ENCODE data around the gene RIMS1. TPM values are rescaled to one million over a fixed set of nuclear protein-coding genes. Genes with fewer than 3 reads are reported as not detected.

The RIMS1 gene
- total and polyA plus RNA-seq, 2 donors (not counting 3 experiments of a cell fraction or from before 2014, with no cell fraction given), result 0.15 TPM; not detected in 1

- Histone ChIP-seq H2AFZ (ENCODE audit: low read depth, low read length) (no peak overlapping the region), H4K20me1 (replicated peaks; ENCODE audit: control insufficient read depth, extremely low read depth, insufficient read depth, low read length) (no peaks in the 10 kb centered on the region), H3K27ac (ENCODE audit: insufficient read depth, low read depth, low read length) (no peak overlapping the region), H3K4me3 (replicated peaks in 1 of 3; ENCODE audit: insufficient read depth in 1 of 3, low read depth in 1 of 3, low read length in 3 of 3) (no peak overlapping the region), H3K9me3 (replicated peaks; ENCODE audit: control insufficient read depth, insufficient read depth, low read length) (no peaks in the 10 kb centered on the region), H3K79me2 (ENCODE audit: control insufficient read depth, insufficient read depth, low read length) (no peaks in the 10 kb centered on the region), H3K4me1 (ENCODE audit: control insufficient read depth, extremely low read depth, insufficient read depth, low read length) (no peaks in the 10 kb centered on the region), H3K9me1 (replicated peaks; ENCODE audit: control insufficient read depth, extremely low read depth, insufficient read depth, low read length) (no peaks in the 10 kb centered on the region), H3K9ac (replicated peaks; ENCODE audit: extremely low read depth, insufficient read depth, low read length) (no peak overlapping the region), H3K4me2 (ENCODE audit: insufficient read depth, low read length) (no peak overlapping the region), H3K36me3 (ENCODE audit: control insufficient read depth in 2 of 2, extremely low read depth in 1 of 2, insufficient read depth in 2 of 2, low read length in 2 of 2) (no peaks in the 10 kb centered on the region), H3K27me3 (ENCODE audit: control insufficient read depth in 2 of 2, insufficient read depth in 2 of 2, low read length in 2 of 2) (no peaks in the 10 kb centered on the region)
- FAIRE-seq (no peak), DNase-seq (ENCODE audit: low read depth, low spot score) (no peak)
- ChIA-PET POLR2A (no interaction called here), CTCF (no interaction called here)
- dilution Hi-C loops (cut with MboI; ENCODE audit: extremely low pct_ligation_motif_present, low sequenced_read_pairs) (no loop called here), intact Hi-C loops (cut with micrococcal nuclease) (no loop called here)
- TF ChIP-seq, protein P1, sequence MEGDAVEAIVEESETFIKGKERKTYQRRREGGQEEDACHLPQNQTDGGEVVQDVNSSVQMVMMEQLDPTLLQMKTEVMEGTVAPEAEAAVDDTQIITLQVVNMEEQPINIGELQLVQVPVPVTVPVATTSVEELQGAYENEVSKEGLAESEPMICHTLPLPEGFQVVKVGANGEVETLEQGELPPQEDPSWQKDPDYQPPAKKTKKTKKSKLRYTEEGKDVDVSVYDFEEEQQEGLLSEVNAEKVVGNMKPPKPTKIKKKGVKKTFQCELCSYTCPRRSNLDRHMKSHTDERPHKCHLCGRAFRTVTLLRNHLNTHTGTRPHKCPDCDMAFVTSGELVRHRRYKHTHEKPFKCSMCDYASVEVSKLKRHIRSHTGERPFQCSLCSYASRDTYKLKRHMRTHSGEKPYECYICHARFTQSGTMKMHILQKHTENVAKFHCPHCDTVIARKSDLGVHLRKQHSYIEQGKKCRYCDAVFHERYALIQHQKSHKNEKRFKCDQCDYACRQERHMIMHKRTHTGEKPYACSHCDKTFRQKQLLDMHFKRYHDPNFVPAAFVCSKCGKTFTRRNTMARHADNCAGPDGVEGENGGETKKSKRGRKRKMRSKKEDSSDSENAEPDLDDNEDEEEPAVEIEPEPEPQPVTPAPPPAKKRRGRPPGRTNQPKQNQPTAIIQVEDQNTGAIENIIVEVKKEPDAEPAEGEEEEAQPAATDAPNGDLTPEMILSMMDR (IDR thresholded peaks at IDR 0.05; ENCODE audit: extremely low read depth in 1 of 2, insufficient read depth in 1 of 2, low read depth in 1 of 2, low read length in 2 of 2), result no peak
- TF ChIP-seq FOS (IDR thresholded peaks at IDR 0.05; ENCODE audit: borderline replicate concordance, insufficient read depth, low read length), result no peak
- BruUV-seq (replicated peaks), result no TSS peak
Measured at GRCh38 chr6:71977884-71978283, 91.5 kb downstream of the RIMS1 start.

DNA sequence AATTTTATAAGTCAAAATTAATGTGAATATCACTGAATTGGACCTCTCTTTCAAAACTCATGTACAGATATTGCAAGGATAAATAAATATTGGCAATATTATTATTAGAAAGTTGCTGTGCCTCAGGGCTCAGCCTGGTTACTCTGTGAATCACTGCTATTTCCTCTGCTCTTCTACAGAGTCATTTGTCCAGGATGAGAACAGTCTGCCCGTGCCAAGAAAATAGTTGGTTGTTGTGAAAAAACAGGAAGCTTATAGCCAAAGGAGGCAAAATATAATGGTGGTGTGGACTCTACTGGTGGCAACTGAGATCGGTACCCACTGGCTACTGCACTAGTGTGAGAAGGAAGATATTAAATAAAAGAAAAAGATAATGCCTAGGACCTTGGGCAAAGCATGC, 93.6 kb downstream of the RIMS1 start:
- H3K9ac ChIP-seq (replicated peaks; ENCODE audit: extremely low read depth, insufficient read depth, low read length), result no peak overlapping the region
- ChIA-PET CTCF (no interaction called here), POLR2A (no interaction called here)
- TF ChIP-seq, protein P2, sequence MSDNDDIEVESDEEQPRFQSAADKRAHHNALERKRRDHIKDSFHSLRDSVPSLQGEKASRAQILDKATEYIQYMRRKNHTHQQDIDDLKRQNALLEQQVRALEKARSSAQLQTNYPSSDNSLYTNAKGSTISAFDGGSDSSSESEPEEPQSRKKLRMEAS (IDR thresholded peaks at IDR 0.05; ENCODE audit: insufficient read depth, insufficient read length), result no peak
- TF ChIP-seq MYC (IDR thresholded peaks at IDR 0.05; ENCODE audit: low read depth, low read length), result no peak
- DNase-seq (ENCODE audit: low read depth, low spot score) (no peak), FAIRE-seq (no peak)
- H2AFZ ChIP-seq (ENCODE audit: low read depth, low read length), result no peak overlapping the region
- H3K4me3 ChIP-seq (replicated peaks in 1 of 3; ENCODE audit: insufficient read depth in 1 of 3, low read depth in 1 of 3, low read length in 3 of 3), result no peak overlapping the region
- H3K36me3 ChIP-seq (ENCODE audit: control insufficient read depth in 2 of 2, extremely low read depth in 1 of 2, insufficient read depth in 2 of 2, low read length in 2 of 2), result no peaks in the 10 kb centered on the region
- BruUV-seq (replicated peaks), result no TSS peak
- no peaks in the 10 kb centered on the region for H3K27me3 ChIP-seq (ENCODE audit: control insufficient read depth in 2 of 2, insufficient read depth in 2 of 2, low read length in 2 of 2)
- no peaks in the 10 kb centered on the region for H3K79me2 ChIP-seq (ENCODE audit: control insufficient read depth, insufficient read depth, low read length)
- no peaks in the 10 kb centered on the region for H3K9me3 ChIP-seq (replicated peaks; ENCODE audit: control insufficient read depth, insufficient read depth, low read length)
- dilution Hi-C loops (cut with MboI; ENCODE audit: extremely low pct_ligation_motif_present, low sequenced_read_pairs), result no loop called here
- H3K4me2 ChIP-seq (ENCODE audit: insufficient read depth, low read length), result no peak overlapping the region
- intact Hi-C loops (cut with micrococcal nuclease), result no loop called here
- no peaks in the 10 kb centered on the region for H4K20me1 ChIP-seq (replicated peaks; ENCODE audit: control insufficient read depth, extremely low read depth, insufficient read depth, low read length)
- H3K9me1 ChIP-seq (replicated peaks; ENCODE audit: control insufficient read depth, extremely low read depth, insufficient read depth, low read length), result no peaks in the 10 kb centered on the region
- no peaks in the 10 kb centered on the region for H3K4me1 ChIP-seq (ENCODE audit: control insufficient read depth, extremely low read depth, insufficient read depth, low read length)
- no peak overlapping the region for H3K27ac ChIP-seq (ENCODE audit: insufficient read depth, low read depth, low read length)
